SU-DHL-6 (cell line): ENCODE data around the gene HDAC11.

Experiments
- H2AFZ ChIP-seq: fragments of 200-600 bp; sonication (generic); 2 replicates; pipeline ENCODE4 v1.6.1; 2014; ENCODE audit warnings: low read depth, mild to moderate bottlenecking, moderate library complexity, mixed read lengths, antibody characterized with exemption, low read length; ENCODE audit not compliant: severe bottlenecking
- H3F3A ChIP-seq: fragments of 200-600 bp; shearing (Covaris generic); 2 replicates; pipeline ENCODE4 v1.6.0; 2016; ENCODE audit warnings: antibody characterized with exemption, mild to moderate bottlenecking; ENCODE audit not compliant: insufficient read depth
- H3K27ac ChIP-seq: fragments of 200-600 bp; sonication (generic); 2 replicates; pipeline ENCODE4 v1.5.1; 2016; ENCODE audit warnings: low read depth, mild to moderate bottlenecking, low read length, moderate library complexity, mixed read lengths
- H3K27me3 ChIP-seq: fragments of 200-600 bp; sonication (generic), shearing (Covaris generic); 2 replicates; pipeline ENCODE4 v1.6.0; 2014; ENCODE audit warnings: mild to moderate bottlenecking, low read length
- H3K36me3 ChIP-seq: fragments of 200-600 bp; sonication (generic); 2 replicates; pipeline ENCODE4 v1.6.1; 2014; ENCODE audit warnings: mild to moderate bottlenecking, low read length, mixed read lengths
- H3K4me2 ChIP-seq: fragments of 300-600, 200-600 bp; shearing (Covaris generic), sonication (generic); 2 replicates; pipeline ENCODE4 v1.6.0; 2014; ENCODE audit warnings: low read length, low read depth, mild to moderate bottlenecking; ENCODE audit not compliant: poor library complexity, severe bottlenecking
- H3K4me3 ChIP-seq: fragments of 200-600 bp; sonication (generic); 2 replicates; pipeline ENCODE4 v1.5.1; 2014; ENCODE audit warnings: antibody characterized with exemption, low read length, mild to moderate bottlenecking, mixed read lengths; ENCODE audit not compliant: insufficient read depth, poor library complexity, severe bottlenecking
- H3K79me2 ChIP-seq: fragments of 200-600 bp; sonication (generic); 2 replicates; pipeline ENCODE4 v1.6.1; 2014; ENCODE audit warnings: mild to moderate bottlenecking, low read length, moderate library complexity; ENCODE audit not compliant: insufficient read depth
- H3K9ac ChIP-seq: fragments of 200-600 bp; sonication (generic); 2 replicates; pipeline ENCODE4 v1.7.0; 2014; ENCODE audit warnings: mild to moderate bottlenecking, low read length
- H3K9me2 ChIP-seq: fragments of 200-600 bp; sonication (generic); replicated peaks from 2 replicates; pipeline ENCODE4 v1.6.1; 2014; ENCODE audit warnings: low read length; ENCODE audit not compliant: insufficient read depth
- H3K9me3 ChIP-seq: fragments of 200-600 bp; sonication (generic); 2 replicates; pipeline ENCODE4 v1.6.1; 2014; ENCODE audit warnings: low read length, mixed read lengths; ENCODE audit not compliant: insufficient read depth
- H4K20me1 ChIP-seq: fragments of 200-600 bp; sonication (generic); 2 replicates; pipeline ENCODE4 v1.6.1; 2014; ENCODE audit warnings: low read depth, mild to moderate bottlenecking, antibody characterized with exemption, low read length, moderate library complexity, mixed read lengths
- EZH2phosphoT487 ChIP-seq: fragments of 200-600 bp; sonication (generic), shearing (Covaris generic); conservative IDR thresholded peaks from 2 replicates; pipeline ENCODE4 v1.6.1; 2018; ENCODE audit warnings: mild to moderate bottlenecking, antibody characterized with exemption, low read length, moderate library complexity, mixed read lengths
- TF ChIP-seq, protein P1 (sequence below): fragments of 200-600 bp; sonication (generic); IDR thresholded peaks from one replicate; pipeline ENCODE4 v1.5.1; 2017; ENCODE audit warnings: antibody characterized with exemption, mild to moderate bottlenecking, low read length, moderate library complexity; ENCODE audit not compliant: insufficient read depth, poor library complexity, severe bottlenecking

HDAC11 gene

DNA sequence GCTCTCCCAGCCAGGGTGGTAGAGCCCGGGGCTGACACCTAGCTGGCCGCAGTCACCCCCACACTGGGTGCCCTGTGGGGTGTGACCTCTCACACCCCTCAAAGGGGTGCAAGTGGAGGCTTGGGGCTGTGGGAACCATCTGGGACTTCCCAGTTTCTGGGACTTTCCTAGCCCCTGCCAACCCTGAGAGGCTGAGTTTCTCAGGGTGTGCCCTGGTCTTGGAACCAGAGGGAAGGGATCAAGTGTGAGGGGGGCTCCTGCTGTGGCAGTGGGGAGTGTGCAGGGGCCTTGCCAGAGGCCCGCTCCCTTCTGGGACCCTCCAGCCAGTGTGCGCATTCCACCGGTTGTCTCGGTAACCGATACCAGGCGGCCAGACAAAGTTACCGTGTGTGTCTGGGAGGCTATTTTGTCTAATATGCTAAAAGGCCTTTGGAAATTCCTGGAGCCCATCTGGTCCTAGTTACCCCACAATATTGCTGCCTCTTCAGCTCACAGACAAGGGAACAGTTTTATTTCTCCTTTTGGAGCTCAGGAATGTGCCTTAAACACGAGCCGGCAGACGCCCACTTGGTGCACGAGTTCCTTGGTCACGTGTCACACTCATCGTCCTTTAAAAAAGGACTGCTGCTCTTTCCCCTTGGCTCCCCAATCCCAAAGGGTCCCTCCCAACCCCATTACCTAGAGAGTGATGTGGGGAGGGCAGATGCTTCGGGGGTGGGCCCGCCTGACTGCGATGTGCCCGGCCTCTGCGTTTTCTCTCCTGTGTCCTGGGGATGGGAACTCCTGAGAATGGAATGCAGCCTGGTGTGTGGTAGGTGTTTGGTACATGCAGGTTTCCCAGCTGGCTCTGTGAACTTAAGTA lies 33.2 kb downstream of the HDAC11 start:
- Histone ChIP-seq H3K36me3 (no peaks in the 10 kb centered on the region), H3K4me2 (no peak overlapping the region), H3K27ac (no peak overlapping the region), H3K9ac (no peak overlapping the region), H2AFZ (no peak overlapping the region), H4K20me1 (no peaks in the 10 kb centered on the region), H3K9me3 (no peaks in the 10 kb centered on the region), H3K4me3 (no peak overlapping the region), H3K79me2 (no peaks in the 10 kb centered on the region), H3K9me2 (no peaks in the 10 kb centered on the region), H3F3A (no peaks in the 10 kb centered on the region), H3K27me3 (no peaks in the 10 kb centered on the region)
- TF ChIP-seq, protein P1, sequence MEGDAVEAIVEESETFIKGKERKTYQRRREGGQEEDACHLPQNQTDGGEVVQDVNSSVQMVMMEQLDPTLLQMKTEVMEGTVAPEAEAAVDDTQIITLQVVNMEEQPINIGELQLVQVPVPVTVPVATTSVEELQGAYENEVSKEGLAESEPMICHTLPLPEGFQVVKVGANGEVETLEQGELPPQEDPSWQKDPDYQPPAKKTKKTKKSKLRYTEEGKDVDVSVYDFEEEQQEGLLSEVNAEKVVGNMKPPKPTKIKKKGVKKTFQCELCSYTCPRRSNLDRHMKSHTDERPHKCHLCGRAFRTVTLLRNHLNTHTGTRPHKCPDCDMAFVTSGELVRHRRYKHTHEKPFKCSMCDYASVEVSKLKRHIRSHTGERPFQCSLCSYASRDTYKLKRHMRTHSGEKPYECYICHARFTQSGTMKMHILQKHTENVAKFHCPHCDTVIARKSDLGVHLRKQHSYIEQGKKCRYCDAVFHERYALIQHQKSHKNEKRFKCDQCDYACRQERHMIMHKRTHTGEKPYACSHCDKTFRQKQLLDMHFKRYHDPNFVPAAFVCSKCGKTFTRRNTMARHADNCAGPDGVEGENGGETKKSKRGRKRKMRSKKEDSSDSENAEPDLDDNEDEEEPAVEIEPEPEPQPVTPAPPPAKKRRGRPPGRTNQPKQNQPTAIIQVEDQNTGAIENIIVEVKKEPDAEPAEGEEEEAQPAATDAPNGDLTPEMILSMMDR, result no peak
- TF ChIP-seq EZH2phosphoT487, result no peak

DNA sequence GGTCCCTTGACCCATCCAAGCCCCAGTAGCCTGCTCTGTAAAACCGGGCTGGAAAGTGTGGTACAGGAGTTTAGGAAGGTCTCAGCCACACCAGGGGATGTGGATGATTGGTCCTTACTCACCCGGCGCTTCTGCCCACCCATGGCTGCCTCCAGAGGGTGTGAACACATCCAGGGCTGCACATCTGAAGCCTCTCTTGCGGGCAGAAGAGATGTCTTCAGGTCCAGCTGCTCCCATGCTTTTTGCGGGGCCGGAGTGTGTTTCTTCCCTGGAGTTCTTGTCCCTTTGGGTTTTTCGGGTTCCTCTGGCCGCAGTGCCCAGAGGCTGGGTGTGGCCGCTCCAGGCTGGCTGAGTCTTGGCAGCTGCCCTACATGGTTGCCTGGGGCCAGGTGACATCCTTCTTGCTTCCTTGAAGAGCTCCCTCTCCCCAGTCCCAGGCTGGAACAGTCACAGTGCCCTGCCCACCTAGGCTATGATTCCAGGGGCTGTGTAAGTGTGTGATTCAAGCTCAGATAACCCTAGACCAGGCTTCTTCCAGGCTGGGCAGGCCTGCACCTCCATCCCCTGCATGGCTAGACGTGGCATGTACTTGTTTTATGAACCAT lies 33.9 kb downstream of the HDAC11 start:
- no peaks in the 10 kb centered on the region for H4K20me1 ChIP-seq
- no peak overlapping the region for H3K4me3 ChIP-seq
- no peaks in the 10 kb centered on the region for H3K9me2 ChIP-seq
- H3F3A ChIP-seq, result no peaks in the 10 kb centered on the region
- no peak overlapping the region for H2AFZ ChIP-seq
- no peaks in the 10 kb centered on the region for H3K79me2 ChIP-seq
- H3K4me2 ChIP-seq, result no peak overlapping the region
- no peaks in the 10 kb centered on the region for H3K27me3 ChIP-seq
- H3K27ac ChIP-seq, result no peak overlapping the region
- no peak overlapping the region for H3K9ac ChIP-seq
- TF ChIP-seq, protein P1, result no peak
- no peak for TF ChIP-seq EZH2phosphoT487
- H3K36me3 ChIP-seq, result no peaks in the 10 kb centered on the region
- no peaks in the 10 kb centered on the region for H3K9me3 ChIP-seq

DNA sequence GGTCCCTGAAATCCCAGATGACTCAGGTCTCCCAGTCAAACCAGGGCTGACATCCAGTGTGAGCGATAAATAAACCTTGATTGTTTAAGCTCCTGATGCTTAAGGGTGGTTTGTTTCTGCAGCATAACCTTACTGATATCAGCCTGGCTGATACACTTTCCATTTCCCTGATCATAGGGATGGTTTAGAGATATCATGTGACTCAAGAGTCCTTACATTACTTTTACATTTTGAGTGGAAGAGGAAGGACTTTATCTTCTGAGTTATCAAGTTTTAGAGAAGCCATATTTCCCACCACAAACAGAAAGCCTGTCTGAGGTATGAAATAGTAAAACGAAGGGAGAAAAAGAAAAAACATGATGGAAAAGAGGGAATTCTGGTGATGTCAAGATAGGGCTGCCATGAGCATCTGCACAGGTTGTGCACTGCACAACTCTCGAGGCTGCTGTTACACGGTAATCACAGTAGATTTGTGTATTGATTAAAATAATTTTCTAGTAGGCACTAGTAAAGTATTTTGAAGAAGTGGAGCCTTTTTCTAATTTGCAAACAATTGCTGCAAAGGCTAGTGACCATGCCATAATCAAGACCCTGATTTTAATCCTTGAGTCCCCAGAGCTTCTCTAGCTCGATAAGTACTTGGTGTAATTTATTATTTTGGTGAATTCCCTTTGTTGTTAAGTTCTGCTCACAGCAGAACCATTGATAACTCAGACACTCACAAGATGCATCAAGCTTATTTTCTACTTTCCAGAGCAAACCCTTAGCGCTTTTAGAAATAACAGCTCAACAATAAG lies 34.7 kb downstream of the HDAC11 start:
- no peaks in the 10 kb centered on the region for H3K79me2 ChIP-seq
- H3F3A ChIP-seq, result no peaks in the 10 kb centered on the region
- no peaks in the 10 kb centered on the region for H3K27me3 ChIP-seq
- no peak overlapping the region for H3K4me2 ChIP-seq
- no peak overlapping the region for H3K27ac ChIP-seq
- no peaks in the 10 kb centered on the region for H4K20me1 ChIP-seq
- H3K4me3 ChIP-seq, result no peak overlapping the region
- H3K36me3 ChIP-seq, result no peaks in the 10 kb centered on the region
- TF ChIP-seq, protein P1, result no peak
- TF ChIP-seq EZH2phosphoT487, result peak; percentile 92; the same call in 1 of the 2 replicates
- H3K9ac ChIP-seq, result no peak overlapping the region
- H3K9me3 ChIP-seq, result no peaks in the 10 kb centered on the region
- no peaks in the 10 kb centered on the region for H3K9me2 ChIP-seq
- H2AFZ ChIP-seq, result no peak overlapping the region
